CD4-positive, alpha-beta T cell treated with Interleukin-4 for 4 hours (primary cell): Measurements from ENCODE around the gene RNASE12.
"Not testable (repeated sequence)": the region's sequence is repeated elsewhere in the genome, so short reads cannot be mapped to it uniquely, and the experiment has no call there.

Experiments used
- DNase-seq: peaks from one replicate; pipeline ENCODE4 v3.0.0-alpha.2; 2020

RNASE12 gene

GRCh38 chr14:20578784-20579502 is 12.2 kb downstream of the RNASE12 start:
- no peak for DNase-seq

DNA sequence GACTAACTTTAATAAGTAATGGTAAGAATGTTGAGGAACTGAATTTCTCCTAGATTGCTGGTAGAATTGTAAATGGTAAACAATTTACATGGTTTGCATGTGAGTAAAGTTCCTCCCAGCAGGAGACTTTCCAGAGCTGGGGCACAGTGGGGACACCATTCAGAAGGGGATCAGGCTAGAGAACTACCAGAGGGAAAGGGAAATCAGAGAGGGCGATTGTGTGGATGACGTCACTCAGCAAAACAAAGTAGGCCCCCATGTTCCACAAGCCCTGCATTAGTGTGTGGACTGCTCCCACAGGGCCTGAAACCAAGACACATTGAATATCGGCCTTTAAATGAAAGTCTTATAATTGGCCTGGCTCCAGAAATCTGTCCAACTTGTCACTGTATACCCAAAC is 12.9 kb downstream of the RNASE12 start:
- no peak for DNase-seq

GRCh38 chr14:20572382-20572990 is 18.7 kb downstream of the RNASE12 start:
- not testable (repeated sequence) for DNase-seq

DNA sequence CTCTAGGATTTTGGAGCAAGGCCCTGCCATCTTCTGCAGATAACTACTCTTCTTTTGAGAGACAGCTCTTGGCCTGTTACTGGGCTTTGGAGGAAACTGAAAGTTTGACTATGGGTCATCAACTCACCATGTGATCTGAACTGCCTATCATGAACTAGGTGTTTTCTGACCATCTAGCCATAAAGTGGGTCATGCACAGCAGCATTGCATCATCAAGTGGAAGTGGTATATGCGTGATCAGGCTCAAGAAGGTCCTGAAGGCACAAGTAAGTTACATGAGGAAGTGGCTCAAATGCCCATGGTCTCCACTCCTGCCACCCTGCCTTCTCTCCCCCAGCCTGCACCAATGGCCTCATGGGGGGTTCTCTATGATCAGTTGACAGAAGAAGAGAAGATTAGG is 20.5 kb downstream of the RNASE12 start:
- DNase-seq = not testable (repeated sequence)

DNA sequence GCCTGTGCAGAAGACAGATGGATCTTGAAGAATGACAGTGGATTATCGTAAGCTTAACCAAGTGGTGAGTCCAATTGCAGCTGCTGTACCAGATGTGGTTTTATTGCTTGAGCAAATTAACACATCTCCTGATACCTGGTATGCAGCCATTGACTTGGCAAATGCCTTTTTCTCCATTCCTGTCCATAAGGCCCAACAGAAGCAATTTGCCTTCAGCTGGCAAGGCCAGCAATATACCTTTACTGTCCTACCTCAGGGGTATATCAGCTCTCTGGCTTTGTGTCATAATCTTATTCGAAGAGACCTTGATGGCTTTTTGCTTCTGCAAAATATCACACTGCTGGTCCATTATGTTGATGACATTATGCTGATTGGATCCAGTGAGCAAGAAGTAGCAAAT is 21.3 kb downstream of the RNASE12 start:
- DNase-seq = not testable (repeated sequence)

DNA sequence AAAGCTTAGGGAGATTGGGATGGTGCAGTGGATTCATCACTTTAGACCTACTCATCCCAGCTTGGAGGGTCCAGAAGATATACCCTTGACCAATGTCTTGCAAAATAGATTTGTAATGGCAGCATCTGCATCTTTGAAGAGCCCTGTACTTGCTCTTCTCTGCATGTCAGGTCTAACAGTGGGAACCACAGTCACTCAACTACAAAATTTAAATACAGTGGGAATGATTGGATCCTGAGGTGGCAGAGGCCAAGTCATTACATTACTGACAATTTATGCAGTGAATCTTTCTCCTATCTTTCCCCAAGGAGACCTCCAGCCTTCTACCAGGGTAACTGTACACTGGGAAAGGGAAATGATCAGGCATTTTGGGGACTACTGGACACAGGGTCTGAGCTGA is 22.1 kb downstream of the RNASE12 start:
- DNase-seq = no peak

DNA sequence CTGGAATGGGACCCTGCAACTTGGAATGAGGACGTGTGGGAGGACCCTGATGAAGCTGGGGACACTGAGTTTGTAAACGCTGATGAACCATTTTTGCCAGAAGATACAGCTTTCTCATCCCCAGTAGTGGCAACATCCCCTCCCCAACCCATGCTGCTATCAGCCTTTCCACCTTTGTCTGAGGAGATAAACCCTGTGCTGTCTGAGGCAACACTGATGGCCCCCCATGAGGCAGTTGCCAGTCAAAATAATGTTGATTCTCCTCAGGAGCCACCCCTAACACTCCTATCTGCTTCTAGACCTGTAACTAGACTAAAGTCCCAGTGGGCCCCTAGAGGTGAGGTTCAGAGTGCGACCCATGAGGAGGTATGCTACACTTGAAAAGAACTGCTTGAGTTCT is 22.8 kb downstream of the RNASE12 start:
- no peak for DNase-seq

GRCh38 chr14:20567199-20567598 is 24.0 kb downstream of the RNASE12 start:
- not testable (repeated sequence) for DNase-seq

DNA sequence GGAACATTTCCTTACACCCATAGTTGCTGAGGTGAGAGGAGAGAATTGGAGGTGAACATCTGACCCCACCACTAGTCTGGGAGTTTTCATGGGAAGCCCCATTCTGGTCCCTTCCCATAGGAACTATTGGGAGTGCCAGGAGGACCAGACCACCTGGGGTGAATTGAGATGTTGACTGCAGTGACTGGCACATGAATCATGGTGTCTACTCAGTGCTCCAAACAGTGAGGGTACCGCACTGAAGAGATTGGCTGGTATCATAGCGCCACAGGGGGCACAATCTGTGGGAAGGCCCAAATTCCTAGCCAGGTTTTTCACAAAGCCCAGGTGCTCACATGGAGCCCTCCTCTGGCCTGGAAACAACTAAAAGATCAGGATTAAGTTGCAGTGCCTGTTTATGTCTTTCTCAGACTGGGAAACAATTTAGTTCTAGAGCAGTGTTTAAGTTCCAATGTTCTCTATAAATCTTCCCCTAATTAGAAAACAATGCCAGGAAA is 26.6 kb downstream of the RNASE12 start:
- DNase-seq = no peak

- DNase-seq = no peak
Measured at GRCh38 chr14:20563971-20564370, 27.2 kb downstream of the RNASE12 start.

GRCh38 chr14:20560961-20561360 is 30.2 kb downstream of the RNASE12 start, which contains the start of gene RNASE9:
Gene RNASE9 (minus strand): TSS chr14:20561047.
- DNase-seq = no peak

DNA sequence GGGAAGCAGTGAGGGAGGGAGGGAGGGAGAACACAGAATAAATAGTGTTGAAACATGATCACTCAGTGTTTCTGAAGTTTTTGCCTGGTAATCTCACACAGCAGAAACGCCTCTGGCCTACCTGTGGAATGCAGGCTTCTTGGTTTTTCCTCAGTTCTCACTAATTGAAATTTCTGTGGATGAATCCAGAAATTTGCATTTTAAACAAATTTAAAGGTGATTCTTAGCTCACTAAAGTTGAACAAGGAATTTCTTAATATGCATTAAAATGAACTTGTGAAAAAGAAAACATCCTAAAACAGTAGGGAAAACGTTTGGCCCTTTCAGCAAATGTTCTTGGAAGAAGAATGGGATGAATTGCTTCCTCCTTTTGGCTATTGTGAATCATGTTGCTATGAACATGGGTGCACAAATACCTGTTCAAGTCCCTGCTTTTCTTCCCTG is 31.7 kb downstream of the RNASE12 start:
- no peak for DNase-seq

- DNase-seq = no peak
Measured at GRCh38 chr14:20557212-20557542, 34.0 kb downstream of the RNASE12 start.

- no peak for DNase-seq
Measured at GRCh38 chr14:20556500-20557211, 34.5 kb downstream of the RNASE12 start.

GRCh38 chr14:20555845-20556244 is 35.3 kb downstream of the RNASE12 start:
- no peak for DNase-seq

GRCh38 chr14:20553024-20553423 is 38.2 kb downstream of the RNASE12 start:
- no peak for DNase-seq

- DNase-seq = no peak
Measured at GRCh38 chr14:20551606-20552005, 39.6 kb downstream of the RNASE12 start.

DNA sequence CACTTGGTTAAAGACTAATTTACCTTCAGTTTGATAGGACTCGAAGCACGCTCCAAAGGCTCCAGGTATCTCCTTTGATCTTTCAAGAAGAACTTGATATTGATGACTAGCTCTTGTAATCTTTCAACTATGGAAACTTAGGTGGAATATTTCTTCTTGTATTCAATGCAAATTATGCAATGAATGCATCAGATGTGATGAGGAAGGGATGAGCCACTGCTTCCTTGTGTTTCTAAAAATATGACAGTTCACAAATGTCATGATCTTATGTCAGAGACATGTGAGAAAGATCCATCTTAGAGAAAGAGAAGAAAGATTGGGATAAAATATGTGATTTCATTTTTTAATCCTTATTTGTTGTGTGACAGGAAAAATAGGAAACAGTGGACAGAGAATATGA is 40.2 kb downstream of the RNASE12 start:
- no peak for DNase-seq

DNA sequence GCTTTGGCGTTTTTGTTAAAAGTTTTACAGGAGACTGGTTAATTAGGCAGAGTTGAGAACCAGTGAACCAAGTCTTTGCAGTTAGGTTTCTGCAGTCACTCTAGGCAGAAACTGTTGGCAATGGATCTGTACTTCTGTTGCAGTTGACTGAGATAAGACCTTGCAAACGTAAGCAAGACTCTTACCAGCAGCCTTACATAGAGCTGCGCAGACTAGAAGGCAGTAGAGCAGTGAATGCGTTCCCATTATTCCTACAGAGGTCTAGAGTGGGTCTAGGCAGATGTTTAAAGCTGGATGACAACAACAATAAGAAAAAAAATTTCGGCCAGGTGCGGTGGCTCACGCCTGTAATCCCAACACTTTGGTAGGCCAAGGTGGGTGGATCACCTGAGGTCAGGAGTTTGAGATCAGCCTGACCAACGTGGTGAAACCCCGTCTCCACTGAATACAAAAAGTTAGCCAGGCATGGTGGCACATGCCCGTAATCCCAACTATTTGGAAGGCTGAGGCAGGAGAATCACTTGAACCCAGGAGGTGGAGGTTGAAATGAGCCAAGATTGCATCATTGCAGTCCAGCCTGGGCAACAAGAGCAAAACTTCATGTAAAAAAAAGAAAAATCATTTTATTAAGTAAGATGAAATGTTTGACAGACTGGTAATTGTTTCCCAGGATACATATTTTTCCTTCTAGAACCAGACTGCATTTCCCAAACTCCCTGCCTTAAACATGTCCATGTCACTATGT is 42.6 kb downstream of the RNASE12 start:
- no peak for DNase-seq

DNA sequence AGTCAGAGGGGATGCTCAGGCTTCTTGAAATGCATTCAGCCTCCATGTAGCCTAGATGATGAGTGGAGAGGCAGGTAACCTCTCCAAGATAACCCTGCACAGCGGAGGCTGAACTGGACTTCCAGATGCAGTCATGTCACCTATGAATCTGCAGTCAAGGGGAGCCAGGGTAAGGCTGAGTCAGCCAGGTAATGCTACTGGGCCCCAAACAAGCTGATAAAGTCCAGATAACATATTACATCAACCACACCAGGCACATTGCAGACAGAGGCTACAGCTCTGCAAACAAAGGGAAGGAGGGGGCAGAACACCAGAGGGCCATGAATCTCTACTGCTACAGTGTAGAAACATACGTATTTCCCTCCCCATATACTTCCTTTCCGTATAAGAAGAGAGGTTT is 44.3 kb downstream of the RNASE12 start:
- DNase-seq = no peak
